ENCODE measurements around the gene EARS2. TPM values are rescaled to one million over a fixed set of nuclear protein-coding genes. Genes with fewer than 3 reads are reported as not detected.

Gene EARS2
- polyA plus RNA-seq, 4 donors: 27.0 to 32.2 (median 31.1) TPM

GRCh38 chr16:23509441-23509754 is 47.8 kb downstream of the EARS2 start:
- no peak for DNase-seq (ENCODE audit: low read depth in 4 of 4, low spot score in 3 of 4)

GRCh38 chr16:23508589-23509440 is 48.3 kb downstream of the EARS2 start:
- no peak for DNase-seq (ENCODE audit: low read depth in 4 of 4, low spot score in 3 of 4)

- no peak for DNase-seq (ENCODE audit: low read depth in 4 of 4, low spot score in 3 of 4)
These were observed 50.5 kb downstream of the EARS2 start for GRCh38 chr16:23506606-23506994.

- no peak for DNase-seq (ENCODE audit: low read depth in 4 of 4, low spot score in 3 of 4)
These were observed 51.2 kb downstream of the EARS2 start for GRCh38 chr16:23505671-23506605.

- DNase-seq (ENCODE audit: low read depth in 4 of 4, low spot score in 3 of 4): no peak
These were observed 51.9 kb downstream of the EARS2 start for GRCh38 chr16:23505180-23505665.

GRCh38 chr16:23504453-23505179 is 52.5 kb downstream of the EARS2 start:
- no peak for DNase-seq (ENCODE audit: low read depth in 4 of 4, low spot score in 3 of 4)

- DNase-seq (ENCODE audit: low read depth in 4 of 4, low spot score in 3 of 4): no peak
These were observed 53.1 kb downstream of the EARS2 start for GRCh38 chr16:23504076-23504452.

- DNase-seq (ENCODE audit: low read depth in 4 of 4, low spot score in 3 of 4): no peak
These were observed 54.7 kb downstream of the EARS2 start for GRCh38 chr16:23502466-23502865.

GRCh38 chr16:23501291-23501690 is 55.9 kb downstream of the EARS2 start:
- no peak for DNase-seq (ENCODE audit: low read depth in 4 of 4, low spot score in 3 of 4)

GRCh38 chr16:23500862-23501225 is 56.3 kb downstream of the EARS2 start:
- no peak for DNase-seq (ENCODE audit: low read depth in 4 of 4, low spot score in 3 of 4)

- DNase-seq (ENCODE audit: low read depth in 4 of 4, low spot score in 3 of 4): no peak
These were observed 56.8 kb downstream of the EARS2 start for GRCh38 chr16:23500212-23500861.

- DNase-seq (ENCODE audit: low read depth in 4 of 4, low spot score in 3 of 4): no peak
These were observed 57.3 kb downstream of the EARS2 start for GRCh38 chr16:23499801-23500200.

GRCh38 chr16:23498863-23499262 is 58.3 kb downstream of the EARS2 start:
- no peak for DNase-seq (ENCODE audit: low read depth in 4 of 4, low spot score in 3 of 4)

GRCh38 chr16:23497543-23497868 is 59.6 kb downstream of the EARS2 start:
- no peak for DNase-seq (ENCODE audit: low read depth in 4 of 4, low spot score in 3 of 4)

- no peak for DNase-seq (ENCODE audit: low read depth in 4 of 4, low spot score in 3 of 4)
These were observed 60.2 kb downstream of the EARS2 start for GRCh38 chr16:23496821-23497542.

GRCh38 chr16:23495671-23496070 is 61.5 kb downstream of the EARS2 start:
- no peak for DNase-seq (ENCODE audit: low read depth in 4 of 4, low spot score in 3 of 4)

- DNase-seq (ENCODE audit: low read depth in 4 of 4, low spot score in 3 of 4): no peak
These were observed 63.0 kb downstream of the EARS2 start for GRCh38 chr16:23494188-23494587.

- DNase-seq (ENCODE audit: low read depth in 4 of 4, low spot score in 3 of 4): no peak
These were observed 65.4 kb downstream of the EARS2 start for GRCh38 chr16:23491490-23492391.

- DNase-seq (ENCODE audit: low read depth in 4 of 4, low spot score in 3 of 4): no peak
These were observed 70.7 kb downstream of the EARS2 start for GRCh38 chr16:23486480-23486879.

Data from right renal pelvis (tissue), 4 donors.